DMS79 treated with DMSO at 0.1 percent for 48 hours (cell line): ENCODE results near the gene TRIM7.
"Not testable (repeated sequence)": the region's sequence is repeated elsewhere in the genome, so short reads cannot be mapped to it uniquely, and the experiment has no call there.

Source experiments
- DNase-seq: peaks from one replicate; lab custom pipeline; 2025; lab: John Stamatoyannopoulos, UW

TRIM7 gene

GRCh38 chr5:181212934-181213333 lies 7.9 kb upstream of the TRIM7 start:
- no peak for DNase-seq

GRCh38 chr5:181212080-181212479 lies 7.1 kb upstream of the TRIM7 start:
- DNase-seq: no peak

- DNase-seq: no peak
These were observed 6.2 kb upstream of the TRIM7 start for GRCh38 chr5:181211208-181211607.

GRCh38 chr5:181210698-181211097 lies 5.7 kb upstream of the TRIM7 start:
- not testable (repeated sequence) for DNase-seq

- not testable (repeated sequence) for DNase-seq
These were observed 5.2 kb upstream of the TRIM7 start for GRCh38 chr5:181210148-181210547.

- DNase-seq: not testable (repeated sequence)
These were observed 4.0 kb upstream of the TRIM7 start for GRCh38 chr5:181209006-181209405.

- no peak for DNase-seq
These were observed 2.9 kb upstream of the TRIM7 start for GRCh38 chr5:181207960-181208253.

- DNase-seq: no peak
These were observed 2.4 kb upstream of the TRIM7 start for GRCh38 chr5:181207214-181207959.

- DNase-seq: no peak
These were observed 1.0 kb upstream of the TRIM7 start for GRCh38 chr5:181205761-181206649.

GRCh38 chr5:181204113-181204825 lies 727 bp downstream of the TRIM7 start:
- no peak for DNase-seq

- no peak for DNase-seq
These were observed 1.3 kb downstream of the TRIM7 start for GRCh38 chr5:181203777-181204112.

GRCh38 chr5:181203093-181203711 lies 1.8 kb downstream of the TRIM7 start:
- DNase-seq: no peak

GRCh38 chr5:181200816-181201215 lies 4.2 kb downstream of the TRIM7 start:
- DNase-seq: no peak

GRCh38 chr5:181199881-181200638 lies 4.9 kb downstream of the TRIM7 start:
- DNase-seq: no peak

- DNase-seq: no peak
These were observed 6.0 kb downstream of the TRIM7 start for GRCh38 chr5:181198905-181199519.

GRCh38 chr5:181198106-181198685 lies 6.8 kb downstream of the TRIM7 start:
- no peak for DNase-seq

GRCh38 chr5:181197326-181197951 lies 7.6 kb downstream of the TRIM7 start:
- DNase-seq: no peak

GRCh38 chr5:181195249-181195761 lies 9.7 kb downstream of the TRIM7 start:
- DNase-seq: no peak

GRCh38 chr5:181194489-181195248 lies 10.3 kb downstream of the TRIM7 start:
- DNase-seq: no peak
